Osteoblast (primary cell): Measurements from ENCODE around the gene HHAT. TPM values are rescaled to one million over a fixed set of nuclear protein-coding genes. Genes with fewer than 3 reads are reported as not detected.

Experiments used
- DNase-seq: peaks from one replicate; pipeline ENCODE4 v3.0.0; 2011; ENCODE audit warnings: low spot score, mixed read lengths; ENCODE audit not compliant: insufficient read length; ENCODE audit errors: missing footprints
- H2AFZ ChIP-seq: 2 replicates; pipeline ENCODE4 v1.6.0; 2011; ENCODE audit warnings: mild to moderate bottlenecking, low read length
- H3K27ac ChIP-seq: 2 replicates; pipeline ENCODE4 v1.5.1; 2011; ENCODE audit warnings: mild to moderate bottlenecking, low read depth, low read length, moderate library complexity
- H3K27me3 ChIP-seq: 2 replicates; pipeline ENCODE4 v1.6.0; 2012; ENCODE audit warnings: mild to moderate bottlenecking, control low read depth, inconsistent platforms, low read length, moderate library complexity; ENCODE audit not compliant: insufficient read depth
- H3K36me3 ChIP-seq: 2 replicates; pipeline ENCODE4 v1.5.1; 2011; ENCODE audit warnings: mild to moderate bottlenecking, low read length, control low read depth, moderate library complexity; ENCODE audit not compliant: insufficient read depth
- H3K4me1 ChIP-seq: 2 replicates; pipeline ENCODE4 v1.5.1; 2011; ENCODE audit warnings: mild to moderate bottlenecking, low read length, control low read depth, moderate library complexity; ENCODE audit not compliant: insufficient read depth
- H3K4me2 ChIP-seq: 2 replicates; pipeline ENCODE4 v1.6.0; 2011; ENCODE audit warnings: mild to moderate bottlenecking, low read length; ENCODE audit not compliant: insufficient read depth
- H3K4me3 ChIP-seq: fragments of 200-600 bp; sonication (generic); 3 replicates; pipeline ENCODE4 v1.5.1; 2012; ENCODE audit warnings: mild to moderate bottlenecking, low read length, inconsistent platforms; ENCODE audit not compliant: insufficient read depth
- H3K79me2 ChIP-seq: 2 replicates; pipeline ENCODE4 v1.6.0; 2012; ENCODE audit warnings: mild to moderate bottlenecking, low read length, control low read depth, inconsistent platforms; ENCODE audit not compliant: insufficient read depth
- H3K9me3 ChIP-seq: 2 replicates; pipeline ENCODE4 v1.5.1; 2011; ENCODE audit warnings: low read depth, low read length, control low read depth
- H4K20me1 ChIP-seq: 2 replicates; pipeline ENCODE4 v1.6.0; 2012; ENCODE audit warnings: mild to moderate bottlenecking, low read length, control low read depth; ENCODE audit not compliant: insufficient read depth
- total RNA-seq: library from RNA; depleted of rRNA; stranded (reverse); fragments of >200 nt; gene quantifications from 2 replicates; pipeline ENCODE4 v1.2.3, GENCODE V29; 2012
- TF ChIP-seq, protein P1 (sequence below): IDR thresholded peaks from 2 replicates; pipeline ENCODE4 v1.5.1; 2011; ENCODE audit warnings: mild to moderate bottlenecking, low read depth, low read length, moderate library complexity; ENCODE audit errors: extremely low read depth

The HHAT gene
- total RNA-seq, 1 donor = 5.1 TPM

- no peak overlapping the region for H3K4me2 ChIP-seq
- no peak overlapping the region for H2AFZ ChIP-seq
- peaks cover 3% of the 10 kb centered on the region for H3K36me3 ChIP-seq
- no peaks in the 10 kb centered on the region for H4K20me1 ChIP-seq
- TF ChIP-seq, protein P1, sequence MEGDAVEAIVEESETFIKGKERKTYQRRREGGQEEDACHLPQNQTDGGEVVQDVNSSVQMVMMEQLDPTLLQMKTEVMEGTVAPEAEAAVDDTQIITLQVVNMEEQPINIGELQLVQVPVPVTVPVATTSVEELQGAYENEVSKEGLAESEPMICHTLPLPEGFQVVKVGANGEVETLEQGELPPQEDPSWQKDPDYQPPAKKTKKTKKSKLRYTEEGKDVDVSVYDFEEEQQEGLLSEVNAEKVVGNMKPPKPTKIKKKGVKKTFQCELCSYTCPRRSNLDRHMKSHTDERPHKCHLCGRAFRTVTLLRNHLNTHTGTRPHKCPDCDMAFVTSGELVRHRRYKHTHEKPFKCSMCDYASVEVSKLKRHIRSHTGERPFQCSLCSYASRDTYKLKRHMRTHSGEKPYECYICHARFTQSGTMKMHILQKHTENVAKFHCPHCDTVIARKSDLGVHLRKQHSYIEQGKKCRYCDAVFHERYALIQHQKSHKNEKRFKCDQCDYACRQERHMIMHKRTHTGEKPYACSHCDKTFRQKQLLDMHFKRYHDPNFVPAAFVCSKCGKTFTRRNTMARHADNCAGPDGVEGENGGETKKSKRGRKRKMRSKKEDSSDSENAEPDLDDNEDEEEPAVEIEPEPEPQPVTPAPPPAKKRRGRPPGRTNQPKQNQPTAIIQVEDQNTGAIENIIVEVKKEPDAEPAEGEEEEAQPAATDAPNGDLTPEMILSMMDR = no peak
- peaks cover 33% of the 10 kb centered on the region for H3K4me1 ChIP-seq
- no peak overlapping the region for H3K27ac ChIP-seq
- peak; percentile 68 for DNase-seq
- H3K9me3 ChIP-seq = no peaks in the 10 kb centered on the region
- H3K79me2 ChIP-seq = no peaks in the 10 kb centered on the region
- no peaks in the 10 kb centered on the region for H3K27me3 ChIP-seq
- H3K4me3 ChIP-seq = no peak overlapping the region
These were observed 356.6 kb downstream of the HHAT start for GRCh38 chr1:210685295-210685650.

- Histone ChIP-seq H3K79me2 (no peaks in the 10 kb centered on the region), H3K4me1 (peaks cover 34% of the 10 kb centered on the region), H2AFZ (no peak overlapping the region), H3K36me3 (peaks cover under 1% of the 10 kb centered on the region), H3K4me2 (no peak overlapping the region), H3K9me3 (no peaks in the 10 kb centered on the region), H3K27ac (peak overlapping the region; percentile 67), H4K20me1 (no peaks in the 10 kb centered on the region), H3K27me3 (no peaks in the 10 kb centered on the region), H3K4me3 (no peak overlapping the region)
- TF ChIP-seq, protein P1 = no peak
- peak; percentile 68 for DNase-seq
These were observed 358.1 kb downstream of the HHAT start for GRCh38 chr1:210686841-210687240.

DNA sequence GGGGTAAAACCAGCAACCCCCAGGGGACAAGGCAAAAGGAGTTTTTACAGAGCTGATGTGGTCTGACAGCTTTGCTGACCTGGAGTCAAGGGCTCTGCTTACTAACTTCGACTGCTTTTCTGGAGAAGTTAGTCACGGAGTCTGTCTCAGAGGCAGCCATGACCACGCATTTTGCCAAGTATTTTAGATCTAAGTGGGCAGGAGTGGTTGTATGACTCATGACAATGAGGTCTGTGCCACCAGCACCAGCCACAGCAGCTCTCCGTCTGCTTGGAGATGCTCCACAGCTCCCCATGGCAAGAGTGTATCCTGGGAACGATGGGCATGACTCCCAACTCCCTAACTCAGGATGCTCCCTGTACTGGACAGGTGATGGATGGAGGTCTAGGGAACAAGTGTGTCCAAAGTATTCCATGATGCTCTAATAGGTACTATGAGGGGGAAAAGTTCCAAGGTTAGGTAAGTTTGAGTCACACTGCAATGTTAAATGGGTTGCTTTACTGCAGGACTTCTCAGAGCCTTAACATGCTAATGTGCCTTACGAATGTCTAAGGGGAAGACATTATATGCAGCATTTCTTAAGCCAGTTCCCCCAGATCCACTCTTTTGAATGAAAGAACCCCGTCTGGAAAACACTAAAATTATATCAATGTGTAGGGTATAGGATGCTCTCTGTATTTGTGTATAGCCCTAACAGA is 359.0 kb downstream of the HHAT start:
- no peaks in the 10 kb centered on the region for H3K79me2 ChIP-seq
- no peaks in the 10 kb centered on the region for H3K36me3 ChIP-seq
- TF ChIP-seq, protein P1 = no peak
- DNase-seq = peak; percentile 97
- H3K27me3 ChIP-seq = no peaks in the 10 kb centered on the region
- H3K9me3 ChIP-seq = no peaks in the 10 kb centered on the region
- H3K4me3 ChIP-seq = no peak overlapping the region
- peak overlapping the region; percentile 67 for H3K27ac ChIP-seq
- H4K20me1 ChIP-seq = no peaks in the 10 kb centered on the region
- H3K4me1 ChIP-seq = peaks cover 34% of the 10 kb centered on the region
- H3K4me2 ChIP-seq = no peak overlapping the region
- H2AFZ ChIP-seq = no peak overlapping the region

DNA sequence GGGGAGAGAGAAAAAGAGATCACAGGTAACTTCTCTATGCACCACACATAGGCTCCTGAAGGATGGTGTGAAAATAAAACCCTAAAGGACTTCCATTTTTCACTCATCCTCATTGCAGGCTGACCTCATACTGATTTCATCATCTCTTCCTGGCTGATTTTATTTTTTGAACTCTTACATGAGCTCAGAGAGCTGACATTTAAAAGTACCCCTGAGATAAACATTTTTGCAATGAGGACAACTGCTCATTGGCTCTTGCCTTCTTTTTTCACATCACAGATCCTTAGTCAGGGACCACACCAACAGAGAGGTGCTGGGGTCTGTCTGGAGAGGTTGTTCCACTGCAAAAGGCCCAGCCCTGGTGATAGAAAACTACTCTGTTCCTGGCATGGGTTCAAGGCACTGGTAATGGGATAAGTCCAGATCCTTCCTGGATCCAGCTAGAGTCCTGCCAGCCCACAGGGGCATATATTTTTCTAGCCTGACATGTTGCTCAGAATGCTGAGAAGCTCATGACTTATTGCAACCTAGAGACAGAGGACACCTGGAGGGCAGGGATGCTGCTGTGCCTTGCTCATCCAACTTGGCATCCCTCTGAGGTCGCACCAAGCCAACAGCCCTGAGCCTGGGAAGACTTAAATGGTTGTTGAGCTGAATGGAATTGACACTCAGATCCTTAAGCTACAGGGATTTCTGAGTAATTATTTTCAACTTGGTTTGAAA is 360.0 kb downstream of the HHAT start:
- peak overlapping the region; percentile 65 for H3K27ac ChIP-seq
- no peak overlapping the region for H2AFZ ChIP-seq
- no peaks in the 10 kb centered on the region for H3K36me3 ChIP-seq
- peak; percentile 36 for DNase-seq
- H3K4me2 ChIP-seq = no peak overlapping the region
- H3K79me2 ChIP-seq = no peaks in the 10 kb centered on the region
- H4K20me1 ChIP-seq = no peaks in the 10 kb centered on the region
- peaks cover 34% of the 10 kb centered on the region for H3K4me1 ChIP-seq
- TF ChIP-seq, protein P1 = no peak
- H3K27me3 ChIP-seq = no peaks in the 10 kb centered on the region
- no peak overlapping the region for H3K4me3 ChIP-seq
- H3K9me3 ChIP-seq = no peaks in the 10 kb centered on the region
